ENCODE data around the gene TRIM37.

The TRIM37 gene

DNA sequence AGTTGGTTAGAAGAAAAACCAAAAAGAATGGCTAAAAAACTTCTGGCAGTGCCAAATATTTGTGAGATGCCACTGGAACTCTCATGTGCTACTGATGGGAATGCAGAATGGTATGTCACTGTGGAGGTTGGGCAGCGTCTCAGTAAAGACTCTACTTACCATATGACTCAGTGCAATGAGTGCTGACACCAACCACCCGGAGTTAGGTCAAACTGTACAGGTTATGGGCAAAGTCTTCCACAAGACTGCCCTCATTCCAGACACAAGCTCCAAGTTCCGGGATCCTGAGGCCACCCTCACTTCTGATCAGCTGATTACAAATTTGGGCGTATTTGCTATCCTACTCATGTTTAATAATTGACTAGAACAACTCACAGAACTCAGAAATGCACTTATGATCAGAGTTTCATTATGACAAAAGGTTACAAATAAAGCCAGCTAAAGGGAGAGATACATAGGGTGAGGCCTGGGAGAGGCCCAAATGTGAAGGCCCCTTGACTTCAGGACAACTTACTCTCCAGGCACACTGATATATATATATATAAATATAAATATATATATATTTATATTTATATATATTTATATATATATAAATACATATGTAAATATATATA is 114.9 kb downstream of the TRIM37 start:
- Histone ChIP-seq H4K20me1 (ENCODE audit: low read depth, low read length) (no peaks in the 10 kb centered on the region), H3K4me2 (ENCODE audit: low read depth, low read length, poor library complexity, severe bottlenecking) (no peak overlapping the region), H3K27ac (ENCODE audit: low read depth, low read length) (no peak overlapping the region), H3F3A (ENCODE audit: insufficient read depth) (no peaks in the 10 kb centered on the region), H3K27me3 (ENCODE audit: low read length) (no peaks in the 10 kb centered on the region), H3K9me2 (replicated peaks; ENCODE audit: insufficient read depth, low read length) (no peaks in the 10 kb centered on the region), H3K4me3 (ENCODE audit: insufficient read depth, low read length, poor library complexity, severe bottlenecking) (no peak overlapping the region), H3K9me3 (ENCODE audit: insufficient read depth, low read length) (no peaks in the 10 kb centered on the region), H3K9ac (ENCODE audit: low read length) (no peak overlapping the region), H3K79me2 (ENCODE audit: insufficient read depth, low read length) (no peaks in the 10 kb centered on the region), H3K36me3 (ENCODE audit: low read length) (no peaks in the 10 kb centered on the region), H2AFZ (ENCODE audit: low read depth, low read length, severe bottlenecking) (no peak overlapping the region)
- TF ChIP-seq, protein P1, sequence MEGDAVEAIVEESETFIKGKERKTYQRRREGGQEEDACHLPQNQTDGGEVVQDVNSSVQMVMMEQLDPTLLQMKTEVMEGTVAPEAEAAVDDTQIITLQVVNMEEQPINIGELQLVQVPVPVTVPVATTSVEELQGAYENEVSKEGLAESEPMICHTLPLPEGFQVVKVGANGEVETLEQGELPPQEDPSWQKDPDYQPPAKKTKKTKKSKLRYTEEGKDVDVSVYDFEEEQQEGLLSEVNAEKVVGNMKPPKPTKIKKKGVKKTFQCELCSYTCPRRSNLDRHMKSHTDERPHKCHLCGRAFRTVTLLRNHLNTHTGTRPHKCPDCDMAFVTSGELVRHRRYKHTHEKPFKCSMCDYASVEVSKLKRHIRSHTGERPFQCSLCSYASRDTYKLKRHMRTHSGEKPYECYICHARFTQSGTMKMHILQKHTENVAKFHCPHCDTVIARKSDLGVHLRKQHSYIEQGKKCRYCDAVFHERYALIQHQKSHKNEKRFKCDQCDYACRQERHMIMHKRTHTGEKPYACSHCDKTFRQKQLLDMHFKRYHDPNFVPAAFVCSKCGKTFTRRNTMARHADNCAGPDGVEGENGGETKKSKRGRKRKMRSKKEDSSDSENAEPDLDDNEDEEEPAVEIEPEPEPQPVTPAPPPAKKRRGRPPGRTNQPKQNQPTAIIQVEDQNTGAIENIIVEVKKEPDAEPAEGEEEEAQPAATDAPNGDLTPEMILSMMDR (IDR thresholded peaks at IDR 0.05; ENCODE audit: insufficient read depth, low read length, poor library complexity, severe bottlenecking), result no peak
- TF ChIP-seq EZH2phosphoT487 (conservative IDR thresholded peaks at IDR 0.05; ENCODE audit: low read length), result no peak

DNA sequence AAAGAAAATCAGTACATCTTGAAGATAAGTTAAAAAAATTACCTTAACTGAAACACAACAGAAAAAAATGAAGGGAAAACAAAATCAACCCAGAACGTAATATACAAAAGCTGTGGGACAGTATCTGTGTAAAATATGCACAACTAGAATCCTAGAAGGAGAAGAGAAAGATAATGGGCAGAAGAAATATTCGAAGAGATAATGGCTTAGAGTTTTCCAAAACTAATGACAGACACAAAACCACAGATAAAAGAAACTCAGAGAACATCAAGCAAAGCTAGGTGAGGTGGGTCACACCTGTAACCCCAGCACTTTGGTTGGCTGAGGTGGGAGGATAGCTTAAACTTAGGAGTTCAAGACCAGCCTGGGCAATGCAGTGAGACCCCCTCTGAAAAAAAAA is 117.1 kb downstream of the TRIM37 start:
- Histone ChIP-seq H4K20me1 (ENCODE audit: low read depth, low read length) (no peaks in the 10 kb centered on the region), H3K79me2 (ENCODE audit: insufficient read depth, low read length) (no peaks in the 10 kb centered on the region), H2AFZ (ENCODE audit: low read depth, low read length, severe bottlenecking) (no peak overlapping the region), H3K9me3 (ENCODE audit: insufficient read depth, low read length) (no peaks in the 10 kb centered on the region), H3K27ac (ENCODE audit: low read depth, low read length) (no peak overlapping the region), H3K36me3 (ENCODE audit: low read length) (no peaks in the 10 kb centered on the region), H3K27me3 (ENCODE audit: low read length) (no peaks in the 10 kb centered on the region), H3F3A (ENCODE audit: insufficient read depth) (no peaks in the 10 kb centered on the region), H3K9ac (ENCODE audit: low read length) (no peak overlapping the region), H3K9me2 (replicated peaks; ENCODE audit: insufficient read depth, low read length) (no peaks in the 10 kb centered on the region), H3K4me2 (ENCODE audit: low read depth, low read length, poor library complexity, severe bottlenecking) (no peak overlapping the region), H3K4me3 (ENCODE audit: insufficient read depth, low read length, poor library complexity, severe bottlenecking) (no peak overlapping the region)
- no peak for TF ChIP-seq EZH2phosphoT487 (conservative IDR thresholded peaks at IDR 0.05; ENCODE audit: low read length)
- TF ChIP-seq, protein P1 (IDR thresholded peaks at IDR 0.05; ENCODE audit: insufficient read depth, low read length, poor library complexity, severe bottlenecking), result no peak

DNA sequence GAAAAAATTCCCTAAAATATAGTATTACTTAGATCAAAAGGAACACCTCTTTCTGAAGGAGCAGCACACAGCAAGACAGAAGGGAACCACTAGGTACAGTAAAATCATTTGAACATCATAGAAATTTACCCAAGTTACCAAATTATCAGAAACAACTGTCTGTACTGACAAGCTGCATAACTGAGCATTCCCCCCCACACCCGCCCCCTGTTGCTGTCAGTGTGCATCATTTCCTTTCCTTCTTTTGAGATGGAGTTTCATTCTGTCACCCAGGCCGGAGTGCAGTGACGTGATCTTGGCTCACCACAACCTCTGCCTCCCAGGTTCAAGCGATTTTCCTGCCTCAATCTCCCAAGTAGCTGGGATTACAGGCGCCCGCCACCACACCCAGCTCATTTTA is 120.7 kb downstream of the TRIM37 start:
- Histone ChIP-seq H3K4me3 (ENCODE audit: insufficient read depth, low read length, poor library complexity, severe bottlenecking) (no peak overlapping the region), H3K9me2 (replicated peaks; ENCODE audit: insufficient read depth, low read length) (no peaks in the 10 kb centered on the region), H3K27ac (ENCODE audit: low read depth, low read length) (no peak overlapping the region), H3K27me3 (ENCODE audit: low read length) (no peaks in the 10 kb centered on the region), H3K9me3 (ENCODE audit: insufficient read depth, low read length) (no peaks in the 10 kb centered on the region), H3F3A (ENCODE audit: insufficient read depth) (no peaks in the 10 kb centered on the region), H2AFZ (ENCODE audit: low read depth, low read length, severe bottlenecking) (no peak overlapping the region), H3K9ac (ENCODE audit: low read length) (no peak overlapping the region), H3K4me2 (ENCODE audit: low read depth, low read length, poor library complexity, severe bottlenecking) (no peak overlapping the region), H3K79me2 (ENCODE audit: insufficient read depth, low read length) (no peaks in the 10 kb centered on the region), H4K20me1 (ENCODE audit: low read depth, low read length) (no peaks in the 10 kb centered on the region), H3K36me3 (ENCODE audit: low read length) (no peaks in the 10 kb centered on the region)
- TF ChIP-seq, protein P1 (IDR thresholded peaks at IDR 0.05; ENCODE audit: insufficient read depth, low read length, poor library complexity, severe bottlenecking), result no peak
- no peak for TF ChIP-seq EZH2phosphoT487 (conservative IDR thresholded peaks at IDR 0.05; ENCODE audit: low read length)

Measured in SU-DHL-6 (cell line).